ENCODE results near the gene NXT2.

DNA sequence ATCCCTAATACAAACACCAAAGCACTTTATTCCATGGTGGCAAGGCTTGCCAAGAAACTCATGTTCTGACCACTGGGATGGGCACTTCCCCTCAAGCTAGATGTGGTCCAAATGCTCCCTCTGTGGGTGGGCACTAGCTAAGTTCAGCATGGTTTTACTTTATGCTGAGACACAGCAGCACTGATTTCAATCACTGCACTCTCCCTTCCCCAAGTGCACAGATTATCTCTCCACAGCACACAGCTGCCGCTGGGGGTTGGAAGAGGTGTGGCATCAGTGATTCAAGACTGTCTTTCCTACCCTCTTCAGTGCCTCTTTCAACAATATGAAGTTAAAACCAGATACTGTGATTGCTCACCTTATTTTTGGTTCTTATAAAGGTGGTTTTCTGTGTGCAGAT lies 38.2 kb upstream of the NXT2 start:
- TF ChIP-seq, protein P1, sequence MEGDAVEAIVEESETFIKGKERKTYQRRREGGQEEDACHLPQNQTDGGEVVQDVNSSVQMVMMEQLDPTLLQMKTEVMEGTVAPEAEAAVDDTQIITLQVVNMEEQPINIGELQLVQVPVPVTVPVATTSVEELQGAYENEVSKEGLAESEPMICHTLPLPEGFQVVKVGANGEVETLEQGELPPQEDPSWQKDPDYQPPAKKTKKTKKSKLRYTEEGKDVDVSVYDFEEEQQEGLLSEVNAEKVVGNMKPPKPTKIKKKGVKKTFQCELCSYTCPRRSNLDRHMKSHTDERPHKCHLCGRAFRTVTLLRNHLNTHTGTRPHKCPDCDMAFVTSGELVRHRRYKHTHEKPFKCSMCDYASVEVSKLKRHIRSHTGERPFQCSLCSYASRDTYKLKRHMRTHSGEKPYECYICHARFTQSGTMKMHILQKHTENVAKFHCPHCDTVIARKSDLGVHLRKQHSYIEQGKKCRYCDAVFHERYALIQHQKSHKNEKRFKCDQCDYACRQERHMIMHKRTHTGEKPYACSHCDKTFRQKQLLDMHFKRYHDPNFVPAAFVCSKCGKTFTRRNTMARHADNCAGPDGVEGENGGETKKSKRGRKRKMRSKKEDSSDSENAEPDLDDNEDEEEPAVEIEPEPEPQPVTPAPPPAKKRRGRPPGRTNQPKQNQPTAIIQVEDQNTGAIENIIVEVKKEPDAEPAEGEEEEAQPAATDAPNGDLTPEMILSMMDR (IDR thresholded peaks at IDR 0.05), result no peak
- TF ChIP-seq POLR2A (IDR thresholded peaks at IDR 0.05) (no peak), POLR2AphosphoS5 (IDR thresholded peaks at IDR 0.05) (no peak)

All from stomach (tissue), 4 donors.